Epithelial cell of esophagus (primary cell): ENCODE results near the gene RTP2.

Experiments
- DNase-seq: peaks from one replicate; pipeline ENCODE4 v3.0.0; 2010; ENCODE audit warnings: low read depth
- H3K4me3 ChIP-seq: 2 replicates; pipeline ENCODE4 v1.5.1; 2011; ENCODE audit warnings: mild to moderate bottlenecking, low read length, control low read depth
- CTCF ChIP-seq: IDR thresholded peaks from 2 replicates; pipeline ENCODE4 v1.5.1; 2011; ENCODE audit warnings: low read depth, mild to moderate bottlenecking, low read length, control low read depth, inconsistent platforms; ENCODE audit not compliant: insufficient read depth; ENCODE audit errors: missing control alignments

RTP2 gene

DNA sequence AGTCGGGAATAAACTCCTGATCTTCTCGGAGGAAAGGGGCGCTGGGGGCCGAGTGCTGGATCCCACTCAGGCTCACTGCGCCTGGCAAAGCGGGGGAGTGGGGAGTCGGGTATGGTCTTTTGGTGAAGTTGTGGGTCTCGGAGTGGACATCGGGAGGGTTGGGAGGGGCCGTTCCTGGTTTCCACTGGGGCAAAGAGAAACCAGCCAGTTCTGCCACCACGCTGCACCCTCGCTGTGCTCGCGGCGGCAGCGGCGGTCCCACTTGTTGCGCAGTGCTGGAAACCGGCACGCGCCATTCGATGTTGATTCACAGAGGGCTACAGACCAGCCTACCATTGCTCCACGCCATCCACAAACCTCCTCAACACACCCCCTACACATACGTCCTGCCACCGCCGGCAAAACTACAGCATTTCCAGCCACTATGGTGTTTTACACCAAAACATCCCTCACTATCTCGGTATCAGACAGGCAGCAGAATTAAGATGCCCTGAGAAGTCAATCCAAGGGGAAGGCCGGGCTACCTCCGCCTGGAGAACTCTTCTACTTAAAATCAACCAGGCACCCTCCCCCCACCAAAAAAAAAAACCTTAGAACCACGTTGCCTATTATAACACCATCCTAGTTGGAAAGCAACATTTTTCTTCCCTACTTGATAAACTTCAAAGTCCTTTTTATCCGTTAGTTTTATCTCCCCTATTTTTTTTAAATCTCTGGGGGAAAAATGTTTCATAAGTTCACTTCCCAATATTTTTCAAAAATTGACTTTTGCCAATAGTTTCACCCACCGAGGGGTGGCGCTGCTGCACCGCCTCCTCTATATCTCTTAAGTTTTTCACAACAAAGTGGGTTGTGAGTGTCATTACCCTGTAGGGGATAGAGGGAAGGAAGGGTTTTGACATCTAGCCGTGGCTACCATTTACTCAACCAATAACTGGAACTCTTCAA lies 39.3 kb upstream of the RTP2 start:
- peak; percentile 85 for TF ChIP-seq CTCF
- DNase-seq = peak; percentile 82

GRCh38 chr3:187740421-187741399 lies 38.4 kb upstream of the RTP2 start:
- TF ChIP-seq CTCF = peak; percentile 74
- peak overlapping the region; percentile 69 for H3K4me3 ChIP-seq
- DNase-seq = peak; percentile 54

More for the DNA sequence above, 39.3 kb upstream of the RTP2 start:
- peak overlapping the region; percentile 69 for H3K4me3 ChIP-seq

DNA sequence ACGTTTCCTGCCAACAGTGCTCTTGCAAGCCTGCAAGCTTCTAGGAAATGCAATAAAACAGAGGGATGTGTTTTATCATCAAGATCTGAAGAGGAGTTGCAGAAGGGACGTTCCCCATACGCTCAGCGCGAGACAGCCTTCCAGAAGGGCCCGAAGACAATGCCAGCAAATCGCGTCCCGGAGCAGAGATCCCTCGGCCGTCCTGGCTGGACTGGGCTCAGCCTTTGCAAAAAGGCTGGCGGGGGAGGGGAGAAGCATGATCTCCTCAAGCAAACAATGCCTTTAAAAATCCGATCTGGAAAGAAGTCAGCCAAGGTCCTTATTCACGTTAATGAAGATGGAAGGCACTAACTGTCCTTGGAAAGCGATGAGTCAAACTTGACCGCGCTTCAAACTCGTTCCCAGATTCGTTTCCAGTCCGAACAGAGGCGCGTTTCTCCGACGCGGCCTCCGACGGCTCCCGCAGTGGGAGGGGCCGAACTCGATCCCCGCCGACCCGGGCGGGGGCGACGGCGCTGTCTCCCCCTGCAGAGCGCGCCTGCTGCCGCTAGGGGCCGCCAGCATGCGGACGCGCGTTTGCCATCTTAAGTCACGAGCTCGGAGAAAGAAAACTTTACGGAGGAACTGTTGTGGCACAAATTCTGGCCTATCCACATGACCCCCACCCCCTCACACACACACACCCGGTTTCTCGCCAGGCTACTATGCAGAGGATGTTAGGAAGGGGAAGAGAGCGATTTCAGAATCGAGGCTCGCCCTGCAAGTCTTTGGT lies 37.4 kb upstream of the RTP2 start:
- peak overlapping the region; percentile 69 for H3K4me3 ChIP-seq
- peak; percentile 68 for TF ChIP-seq CTCF
- DNase-seq = peak; percentile 75

DNA sequence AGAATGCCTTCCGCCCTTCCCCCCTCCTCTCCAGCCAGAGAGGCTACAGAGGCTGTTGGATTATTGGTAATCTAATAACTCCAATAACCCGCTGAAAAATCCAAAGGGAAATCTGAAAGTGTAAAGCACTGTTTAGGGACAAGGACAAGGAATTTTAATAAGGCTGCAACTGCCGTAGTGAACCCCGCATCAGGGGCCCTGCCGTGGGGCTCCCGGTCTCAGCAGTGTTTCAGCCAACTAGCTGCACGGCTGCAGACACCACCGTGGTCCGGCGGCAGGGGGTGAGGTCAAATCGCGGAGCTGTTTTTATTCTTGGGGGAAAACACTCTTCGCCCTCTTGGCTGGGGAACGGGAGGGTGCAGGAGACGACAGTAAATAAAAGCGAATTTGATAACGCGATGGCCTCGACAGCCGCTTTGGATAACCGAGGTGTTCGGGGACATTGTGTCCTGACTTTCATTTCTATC lies 36.8 kb upstream of the RTP2 start:
- no peak for TF ChIP-seq CTCF
- DNase-seq = no peak
- peak overlapping the region; percentile 69 for H3K4me3 ChIP-seq

GRCh38 chr3:187738331-187739093 lies 36.2 kb upstream of the RTP2 start:
- peak; percentile 88 for DNase-seq
- H3K4me3 ChIP-seq = peak overlapping the region; percentile 69
- TF ChIP-seq CTCF = peak; percentile 73

GRCh38 chr3:187738071-187738330 lies 35.6 kb upstream of the RTP2 start:
- no peak for TF ChIP-seq CTCF

More at GRCh38 chr3:187738071-187738330, 35.6 kb upstream of the RTP2 start:
- H3K4me3 ChIP-seq = peak overlapping the region; percentile 69
- no peak for DNase-seq
